Hepatocyte (in vitro differentiated cells): ENCODE measurements around the gene PREX1.

Experiments
- CTCF ChIP-seq: fragments of 200-600 bp; sonication (generic); IDR thresholded peaks from 2 replicates; pipeline ENCODE4 v1.5.1; 2016; ENCODE audit warnings: antibody characterized with exemption, mild to moderate bottlenecking; ENCODE audit not compliant: poor library complexity
- EZH2 ChIP-seq: fragments of 200-600 bp; sonication (generic); IDR thresholded peaks from 2 replicates; pipeline ENCODE4 v1.6.1; 2016; ENCODE audit warnings: antibody characterized with exemption, mild to moderate bottlenecking, borderline replicate concordance
- EZH2phosphoT487 ChIP-seq: fragments of 200-600 bp; sonication (generic); IDR thresholded peaks from one replicate; pipeline ENCODE4 v1.6.1; 2018; ENCODE audit warnings: antibody characterized with exemption, mild to moderate bottlenecking, low read depth, moderate library complexity; ENCODE audit not compliant: unreplicated experiment, severe bottlenecking

- TF ChIP-seq EZH2: no peak
- TF ChIP-seq CTCF: no peak
- no peak for TF ChIP-seq EZH2phosphoT487
Observed at GRCh38 chr20:48774696-48775095, 53.1 kb downstream of the PREX1 start.
